Measurements from ENCODE around the gene GRM7. TPM values are rescaled to one million over a fixed set of nuclear protein-coding genes. Genes with fewer than 3 reads are reported as not detected.

GRM7 gene
- total RNA-seq, 2 experiments from 2014 or later, result not detected

DNA sequence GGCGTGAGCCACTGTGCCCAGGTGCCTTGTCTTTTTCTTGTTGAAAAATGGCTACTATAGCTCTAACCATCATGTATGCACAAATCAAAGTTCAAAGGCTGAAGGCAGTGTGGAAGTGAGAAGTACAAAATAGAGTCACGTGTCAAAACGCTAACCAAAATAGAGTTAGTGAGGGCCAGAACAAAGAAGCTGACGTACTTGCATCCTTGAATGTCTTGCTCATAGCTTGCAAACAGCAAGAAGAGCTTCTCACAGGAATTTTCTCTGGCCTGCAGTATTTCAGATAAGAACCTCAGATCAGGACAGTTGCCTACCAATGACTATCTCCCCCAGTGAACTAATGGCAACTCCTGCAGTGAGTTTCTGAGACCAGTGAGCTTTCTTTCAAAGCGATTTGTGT, 713.5 kb downstream of the GRM7 start:
- intact Hi-C loops (cut with micrococcal nuclease), result no loop called here
- Mint-ChIP-seq H3K27ac (no peak overlapping the region), H3K36me3 (ENCODE audit: low read depth) (no peaks in the 10 kb centered on the region), H3K4me1 (ENCODE audit: low read depth) (no peaks in the 10 kb centered on the region), H3K27me3 (no peaks in the 10 kb centered on the region), H3K4me3 (no peak overlapping the region), H3K9me3 (peaks cover 9% of the 10 kb centered on the region)
- CTCF ChIA-PET, result interaction anchor here (1.0 kb wide), 1 partner anchor 19 kb away, joined by 3 read pairs; no protein-coding TSS in a partner anchor
- POLR2A ChIA-PET, result no interaction called here
- no peak for ATAC-seq
- TF ChIP-seq, protein P1, sequence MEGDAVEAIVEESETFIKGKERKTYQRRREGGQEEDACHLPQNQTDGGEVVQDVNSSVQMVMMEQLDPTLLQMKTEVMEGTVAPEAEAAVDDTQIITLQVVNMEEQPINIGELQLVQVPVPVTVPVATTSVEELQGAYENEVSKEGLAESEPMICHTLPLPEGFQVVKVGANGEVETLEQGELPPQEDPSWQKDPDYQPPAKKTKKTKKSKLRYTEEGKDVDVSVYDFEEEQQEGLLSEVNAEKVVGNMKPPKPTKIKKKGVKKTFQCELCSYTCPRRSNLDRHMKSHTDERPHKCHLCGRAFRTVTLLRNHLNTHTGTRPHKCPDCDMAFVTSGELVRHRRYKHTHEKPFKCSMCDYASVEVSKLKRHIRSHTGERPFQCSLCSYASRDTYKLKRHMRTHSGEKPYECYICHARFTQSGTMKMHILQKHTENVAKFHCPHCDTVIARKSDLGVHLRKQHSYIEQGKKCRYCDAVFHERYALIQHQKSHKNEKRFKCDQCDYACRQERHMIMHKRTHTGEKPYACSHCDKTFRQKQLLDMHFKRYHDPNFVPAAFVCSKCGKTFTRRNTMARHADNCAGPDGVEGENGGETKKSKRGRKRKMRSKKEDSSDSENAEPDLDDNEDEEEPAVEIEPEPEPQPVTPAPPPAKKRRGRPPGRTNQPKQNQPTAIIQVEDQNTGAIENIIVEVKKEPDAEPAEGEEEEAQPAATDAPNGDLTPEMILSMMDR (IDR thresholded peaks at IDR 0.05), result no peak
- DNase-seq, result no peak

DNA sequence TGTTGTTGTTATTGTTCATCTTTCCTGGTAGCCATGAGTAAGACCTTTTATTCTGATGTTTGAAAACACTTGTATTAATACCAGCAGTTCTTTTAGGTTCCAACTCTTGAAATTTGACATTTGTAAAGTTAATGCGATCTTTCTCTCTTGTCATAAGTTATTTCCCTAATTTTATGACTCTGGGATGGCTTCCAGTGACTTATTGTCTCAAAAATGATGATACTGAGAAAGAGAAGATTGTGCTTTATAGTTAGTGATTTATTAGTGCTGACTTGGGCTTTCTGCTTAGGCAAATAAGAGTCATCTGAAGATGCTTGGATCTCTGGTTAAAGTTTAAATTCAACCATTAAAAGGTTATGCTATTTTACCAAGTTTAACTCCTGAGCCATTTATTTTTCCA, 715.2 kb downstream of the GRM7 start:
- H3K27ac Mint-ChIP-seq, result no peak overlapping the region
- ChIA-PET CTCF (no interaction called here), POLR2A (no interaction called here)
- no peak overlapping the region for H3K4me3 Mint-ChIP-seq
- peaks cover 6% of the 10 kb centered on the region for H3K9me3 Mint-ChIP-seq
- DNase-seq (no peak), ATAC-seq (no peak)
- no peaks in the 10 kb centered on the region for H3K36me3 Mint-ChIP-seq (ENCODE audit: low read depth)
- H3K4me1 Mint-ChIP-seq (ENCODE audit: low read depth), result no peaks in the 10 kb centered on the region
- no peaks in the 10 kb centered on the region for H3K27me3 Mint-ChIP-seq
- TF ChIP-seq, protein P1 (IDR thresholded peaks at IDR 0.05), result no peak
- intact Hi-C loops (cut with micrococcal nuclease), result no loop called here

DNA sequence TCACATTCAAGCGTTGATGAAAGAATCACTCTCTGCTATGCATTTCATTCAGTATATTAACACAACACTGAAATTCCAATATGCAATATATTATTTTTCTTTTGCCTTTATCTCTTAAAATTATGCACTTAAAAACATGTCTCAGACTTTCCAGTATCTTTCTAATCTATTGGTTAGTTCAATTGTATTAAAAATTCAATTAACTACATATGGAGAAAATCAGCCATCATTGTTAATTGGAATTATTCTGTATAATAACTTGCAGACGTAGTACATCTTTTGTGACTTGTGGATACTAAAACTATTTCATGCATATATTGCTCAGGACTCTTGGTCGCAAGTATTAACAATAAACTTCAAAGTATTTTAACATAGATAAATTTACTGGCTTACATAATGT, 715.6 kb downstream of the GRM7 start:
- H3K9me3 Mint-ChIP-seq, result peaks cover 2% of the 10 kb centered on the region
- TF ChIP-seq, protein P1 (IDR thresholded peaks at IDR 0.05), result no peak
- ChIA-PET CTCF (no interaction called here), POLR2A (no interaction called here)
- H3K36me3 Mint-ChIP-seq (ENCODE audit: low read depth), result no peaks in the 10 kb centered on the region
- no peak overlapping the region for H3K4me3 Mint-ChIP-seq
- no peaks in the 10 kb centered on the region for H3K4me1 Mint-ChIP-seq (ENCODE audit: low read depth)
- no peak overlapping the region for H3K27ac Mint-ChIP-seq
- intact Hi-C loops (cut with micrococcal nuclease), result no loop called here
- ATAC-seq (no peak), DNase-seq (no peak)
- H3K27me3 Mint-ChIP-seq, result no peaks in the 10 kb centered on the region

DNA sequence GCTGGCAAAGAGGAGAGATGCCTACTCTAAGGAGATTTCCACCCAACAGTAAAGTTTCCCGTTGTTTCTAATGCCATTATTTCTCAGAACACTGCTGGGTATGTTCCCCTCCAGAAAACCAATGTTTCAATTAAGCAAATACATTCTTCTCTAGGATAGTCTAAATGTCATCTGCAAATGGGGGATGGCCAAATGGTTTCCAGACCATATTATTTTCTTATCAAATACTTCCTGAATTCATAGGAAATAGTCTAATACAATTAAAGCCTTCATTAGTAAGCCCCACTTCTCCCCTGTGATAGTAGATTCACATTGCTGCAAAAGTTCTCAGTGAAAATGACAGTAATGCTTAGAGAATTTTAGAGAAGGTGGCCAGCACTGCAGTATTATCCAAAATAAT, 716.6 kb downstream of the GRM7 start:
- H3K36me3 Mint-ChIP-seq (ENCODE audit: low read depth), result no peaks in the 10 kb centered on the region
- H3K9me3 Mint-ChIP-seq, result no peaks in the 10 kb centered on the region
- TF ChIP-seq, protein P1 (IDR thresholded peaks at IDR 0.05), result no peak
- ATAC-seq (no peak), DNase-seq (no peak)
- no peaks in the 10 kb centered on the region for H3K27me3 Mint-ChIP-seq
- CTCF ChIA-PET, result no interaction called here
- intact Hi-C loops (cut with micrococcal nuclease), result no loop called here
- no peak overlapping the region for H3K4me3 Mint-ChIP-seq
- POLR2A ChIA-PET, result no interaction called here
- H3K4me1 Mint-ChIP-seq (ENCODE audit: low read depth), result no peaks in the 10 kb centered on the region
- H3K27ac Mint-ChIP-seq, result no peak overlapping the region

DNA sequence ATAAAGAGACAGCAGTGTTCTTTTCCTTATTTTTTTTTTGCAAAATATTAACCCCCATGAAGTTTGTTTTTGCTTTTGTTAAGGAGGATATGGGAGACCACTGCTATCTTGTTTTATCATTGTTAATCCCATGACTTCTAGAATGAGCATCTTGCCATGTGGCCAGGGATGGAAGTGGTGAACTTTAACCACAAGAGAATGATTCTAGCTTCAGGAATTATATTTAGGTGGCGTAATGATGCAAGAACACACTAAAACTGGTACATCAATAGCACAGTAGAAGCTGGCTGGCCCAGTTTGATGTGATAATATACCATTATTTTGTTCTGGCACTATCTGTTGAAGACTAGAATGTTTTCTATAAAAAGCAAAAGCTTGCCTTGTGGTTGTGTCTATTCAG, 720.9 kb downstream of the GRM7 start:
- ATAC-seq (no peak), DNase-seq (no peak)
- Mint-ChIP-seq H3K9me3 (no peaks in the 10 kb centered on the region), H3K4me3 (no peak overlapping the region), H3K4me1 (ENCODE audit: low read depth) (no peaks in the 10 kb centered on the region), H3K27ac (no peak overlapping the region), H3K36me3 (ENCODE audit: low read depth) (no peaks in the 10 kb centered on the region), H3K27me3 (no peaks in the 10 kb centered on the region)
- TF ChIP-seq, protein P1 (IDR thresholded peaks at IDR 0.05), result no peak
- intact Hi-C loops (cut with micrococcal nuclease), result no loop called here
- POLR2A ChIA-PET, result no interaction called here
- CTCF ChIA-PET, result no interaction called here
